Hepatocyte (in vitro differentiated cells): Measurements from ENCODE around the gene MAP6.

Experiments
- CTCF ChIP-seq: fragments of 200-600 bp; sonication (generic); IDR thresholded peaks from 2 replicates; pipeline ENCODE4 v1.5.1; 2016; ENCODE audit warnings: antibody characterized with exemption, mild to moderate bottlenecking; ENCODE audit not compliant: poor library complexity
- EZH2 ChIP-seq: fragments of 200-600 bp; sonication (generic); IDR thresholded peaks from 2 replicates; pipeline ENCODE4 v1.6.1; 2016; ENCODE audit warnings: antibody characterized with exemption, mild to moderate bottlenecking, borderline replicate concordance
- EZH2phosphoT487 ChIP-seq: fragments of 200-600 bp; sonication (generic); IDR thresholded peaks from one replicate; pipeline ENCODE4 v1.6.1; 2018; ENCODE audit warnings: antibody characterized with exemption, mild to moderate bottlenecking, low read depth, moderate library complexity; ENCODE audit not compliant: unreplicated experiment, severe bottlenecking

GRCh38 chr11:75548595-75549272 is 120.1 kb downstream of the MAP6 start:
- TF ChIP-seq CTCF (no peak), EZH2 (no peak), EZH2phosphoT487 (no peak)
